Sciatic nerve (tissue), 2 donors: ENCODE results near the gene CIRBP. TPM values are rescaled to one million over a fixed set of nuclear protein-coding genes. Genes with fewer than 3 reads are reported as not detected.
A peak's percentile ranks its signal among the peaks of the same experiment; 100 is the strongest.
"Not testable (repeated sequence)": the region's sequence is repeated elsewhere in the genome, so short reads cannot be mapped to it uniquely, and the experiment has no call there.

ENCODE experiments used
- ATAC-seq: fragments of 200-7000 bp; cut with Tn5 transposase; one replicate; pipeline ENCODE4 v1.9.1; 2020; ENCODE audit warnings: mild to moderate bottlenecking, moderate library complexity
- DNase-seq: peaks from one replicate; pipeline ENCODE4 v3.0.0-alpha.2; 2020; ENCODE audit warnings: low spot score
- intact Hi-C: fragments of 100-400 bp; cut with DNase I; formaldehyde crosslinking; loops from one replicate; pipeline ENCODE4 v1.14.2; 2022
- total RNA-seq: library from RNA; stranded (reverse); fragmentation: NEBNext Ultra II Directional; extraction: Animal tissue kit (Norgen Biotek cat#: 25700); gene quantifications from one replicate; pipeline ENCODE4 v1.2.1, GENCODE V29; 2021
- donor health status: DM: no; HTN: no; CAD: no.
- donor health status: DM: no; HTN: no; CAD: no.

Gene CIRBP
- total RNA-seq, 1 donor from 2014 or later: 550 TPM

DNA sequence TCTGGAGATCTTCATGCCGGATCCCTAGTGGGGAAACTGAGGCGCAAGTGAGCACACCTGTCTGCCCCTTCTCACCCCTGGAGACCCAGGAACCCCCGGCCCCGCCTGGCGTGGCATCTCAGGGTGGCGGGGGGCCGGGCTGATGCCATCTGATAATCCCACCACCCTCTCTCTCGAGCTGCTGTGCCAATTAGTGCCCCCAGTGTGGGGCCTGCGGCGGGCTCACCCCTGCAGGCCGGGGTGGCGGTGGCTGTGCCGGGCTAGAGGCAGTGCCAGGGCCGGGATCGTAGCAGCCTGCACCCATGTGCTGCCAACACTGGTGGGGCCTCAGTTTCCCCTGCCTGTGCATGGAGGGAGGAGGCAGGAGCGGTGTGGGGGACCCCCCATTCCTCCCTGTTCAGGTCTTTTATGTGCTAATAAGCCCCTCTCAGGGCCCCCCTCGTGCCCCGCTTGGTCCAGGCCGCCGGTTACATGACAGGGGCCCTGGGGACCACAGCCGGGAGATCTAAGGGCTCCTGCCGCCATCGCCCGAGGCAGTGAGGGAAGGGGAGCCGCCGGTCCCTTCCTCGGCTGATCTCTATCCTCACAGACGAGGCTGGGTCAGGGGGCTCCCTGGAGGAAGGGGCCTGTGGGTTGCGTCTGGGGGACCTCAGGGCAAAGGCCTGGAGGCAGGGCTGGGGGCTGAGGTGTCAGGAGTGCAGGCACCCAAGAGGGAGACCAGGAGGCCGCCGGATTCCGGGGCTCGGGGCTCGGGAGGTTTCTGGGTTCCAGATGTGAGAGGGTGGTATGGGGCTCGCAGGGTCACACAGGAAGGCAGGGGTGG lies 24.9 kb downstream of the CIRBP start:
- intact Hi-C loops: no loop called here
- ATAC-seq (no peak), DNase-seq (no peak)

DNA sequence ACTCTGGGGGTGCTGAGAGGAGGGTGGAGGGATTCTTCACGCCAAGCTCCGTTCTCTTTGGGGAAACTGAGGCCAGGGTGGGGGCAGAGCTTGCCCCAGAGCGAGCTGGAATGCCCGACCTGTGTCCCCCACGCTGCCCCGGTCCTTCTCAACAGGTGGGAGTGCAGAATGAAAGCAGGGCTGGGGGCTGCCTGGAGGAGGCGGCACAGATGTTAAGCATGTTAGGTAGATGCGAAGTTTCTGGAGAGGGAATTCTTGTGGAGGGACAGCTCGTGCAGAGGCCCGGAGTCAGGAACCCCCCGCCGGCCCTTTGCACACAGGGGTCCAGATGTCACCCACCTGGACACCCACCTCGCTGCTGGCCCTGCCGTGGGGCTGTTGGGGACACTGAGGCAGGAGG lies 25.6 kb downstream of the CIRBP start:
- intact Hi-C loops: no loop called here
- DNase-seq: no peak
- ATAC-seq: no peak

DNA sequence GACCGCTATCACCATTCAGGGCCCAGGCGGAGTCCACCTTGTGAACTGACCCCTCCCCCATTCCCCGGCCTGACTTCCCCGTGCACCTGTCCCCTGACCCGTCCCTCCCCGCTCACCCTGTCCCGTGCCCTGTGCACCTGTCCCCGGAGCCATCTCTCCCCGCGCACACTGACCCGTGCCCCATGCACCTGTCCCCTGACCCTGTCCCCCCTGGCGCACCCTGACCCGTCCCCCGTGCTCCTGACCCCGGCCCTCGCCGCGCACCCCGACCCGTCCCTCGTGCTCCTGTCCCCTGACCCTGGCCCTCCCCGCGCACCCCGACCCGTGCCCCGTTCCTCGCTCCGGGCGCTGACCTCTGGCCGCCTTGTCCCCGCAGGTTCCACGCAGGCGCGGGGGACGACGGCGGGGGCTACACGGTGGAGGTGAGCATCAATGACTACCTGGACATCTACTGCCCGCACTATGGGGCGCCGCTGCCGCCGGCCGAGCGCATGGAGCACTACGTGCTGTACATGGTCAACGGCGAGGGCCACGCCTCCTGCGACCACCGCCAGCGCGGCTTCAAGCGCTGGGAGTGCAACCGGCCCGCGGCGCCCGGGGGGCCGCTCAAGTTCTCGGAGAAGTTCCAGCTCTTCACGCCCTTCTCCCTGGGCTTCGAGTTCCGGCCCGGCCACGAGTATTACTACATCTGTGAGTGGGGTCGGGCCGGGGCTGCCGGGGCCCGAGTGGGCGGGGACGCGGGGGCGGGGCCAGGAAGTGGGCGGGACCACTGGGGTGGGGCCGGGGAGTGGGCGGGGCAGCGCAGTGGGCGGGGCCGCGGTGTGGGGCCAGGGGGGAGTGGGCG lies 26.3 kb downstream of the CIRBP start:
- DNase-seq (peak; percentile 65), ATAC-seq (no peak)
- intact Hi-C loops: no loop called here

- intact Hi-C loops: no loop called here
- ATAC-seq (no peak), DNase-seq (no peak)
These were observed 26.9 kb downstream of the CIRBP start for GRCh38 chr19:1296078-1296477.

GRCh38 chr19:1296575-1297271 lies 27.6 kb downstream of the CIRBP start:
- ATAC-seq: no peak
- peak; percentile 59 for DNase-seq
- intact Hi-C loops: no loop called here

- ATAC-seq (no peak), DNase-seq (no peak)
- intact Hi-C loops: no loop called here
These were observed 29.1 kb downstream of the CIRBP start for GRCh38 chr19:1298235-1298634.

DNA sequence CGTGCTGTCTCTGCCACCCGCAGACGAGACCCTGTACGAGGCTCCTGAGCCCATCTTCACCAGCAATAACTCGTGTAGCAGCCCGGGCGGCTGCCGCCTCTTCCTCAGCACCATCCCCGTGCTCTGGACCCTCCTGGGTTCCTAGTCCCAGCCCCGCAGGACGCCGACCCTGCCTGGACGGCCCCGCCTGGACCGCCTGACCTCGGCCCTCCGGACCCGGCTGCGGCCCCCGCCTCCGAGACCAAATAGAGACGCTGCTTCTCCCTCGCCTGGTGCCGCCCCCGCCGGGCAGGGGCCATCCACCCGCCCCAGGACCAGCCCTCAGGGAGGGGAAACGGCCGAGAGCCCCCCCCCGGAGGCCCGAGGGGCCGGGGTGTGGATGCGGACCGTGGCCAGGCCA lies 30.7 kb downstream of the CIRBP start:
- no peak for DNase-seq
- intact Hi-C loops: no loop called here
- ATAC-seq: no peak

- ATAC-seq: no peak
- intact Hi-C loops: no loop called here
These were observed 31.8 kb downstream of the CIRBP start for GRCh38 chr19:1300744-1301490.

DNA sequence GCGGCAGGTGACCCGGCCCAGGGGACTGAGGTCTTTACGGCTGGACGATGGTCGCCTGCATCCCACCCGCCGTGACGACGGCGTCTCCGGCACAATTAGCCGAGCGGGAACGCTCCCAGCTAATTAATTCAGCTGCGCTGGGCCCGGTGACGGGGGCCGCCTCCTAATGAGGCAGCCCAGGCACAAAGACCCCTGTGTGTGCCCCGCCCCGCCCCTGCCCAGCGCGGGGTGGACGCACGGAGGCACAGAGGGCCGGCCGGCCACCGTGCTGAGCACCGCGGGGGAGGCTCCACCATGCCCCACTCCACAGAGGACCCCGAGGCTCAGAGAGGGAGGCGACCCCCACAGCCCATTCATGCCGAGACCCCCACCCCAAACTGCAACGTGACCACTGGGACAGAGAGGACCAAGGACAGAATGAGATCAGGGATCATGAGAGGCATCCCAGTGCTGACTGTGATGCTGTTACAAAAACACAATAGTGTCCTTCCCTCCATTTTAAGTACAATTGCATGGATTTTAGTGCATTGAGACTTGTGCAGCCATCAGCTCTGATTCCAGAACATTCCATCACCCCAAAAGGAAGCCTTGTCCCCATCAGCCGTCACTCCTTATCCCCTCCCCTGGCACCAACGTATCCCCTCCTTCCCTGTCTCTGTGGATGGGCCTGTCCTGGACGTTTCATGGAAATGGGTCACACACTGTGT lies 33.6 kb downstream of the CIRBP start:
- intact Hi-C loops: no loop called here
- no peak for DNase-seq
- ATAC-seq: peak; percentile 54

More at GRCh38 chr19:1300744-1301490, 31.8 kb downstream of the CIRBP start:
- no peak for DNase-seq

DNA sequence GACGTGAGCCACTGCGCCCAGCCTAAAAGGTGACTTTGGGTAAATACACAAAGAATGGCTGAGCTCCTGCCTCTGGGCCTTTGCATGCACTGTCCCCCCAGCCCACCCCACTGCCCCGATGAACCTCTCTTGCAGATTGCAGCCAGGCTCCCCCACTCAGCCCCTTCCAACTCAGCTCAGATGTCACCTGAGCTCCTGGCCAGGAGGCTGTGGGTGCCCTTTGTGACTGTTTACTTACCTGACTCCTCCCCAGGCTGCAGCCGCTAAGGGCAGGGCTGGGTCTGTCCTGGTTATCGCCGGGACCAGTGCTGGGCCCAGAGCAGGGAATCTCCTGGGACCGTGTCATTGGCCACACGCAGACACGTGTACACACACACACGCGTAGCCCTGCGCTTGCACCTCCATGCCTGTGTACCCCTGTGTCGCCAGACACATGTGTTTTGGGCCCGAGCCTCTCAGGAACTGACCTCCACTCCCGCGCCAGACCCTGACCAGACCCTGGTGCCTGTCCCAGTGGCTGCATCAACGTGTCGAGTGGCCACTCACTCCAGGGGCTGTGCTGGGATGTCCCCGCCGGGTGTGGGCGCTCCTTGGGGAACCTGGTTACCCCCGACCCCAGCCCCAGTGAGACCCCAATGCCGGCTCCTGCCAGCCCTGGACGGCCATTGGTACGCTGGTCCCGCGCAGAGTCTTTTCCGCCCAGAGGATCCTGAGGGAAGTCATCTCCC lies 35.2 kb downstream of the CIRBP start:
- ATAC-seq: no peak
- DNase-seq: no peak
- intact Hi-C loops: no loop called here

DNA sequence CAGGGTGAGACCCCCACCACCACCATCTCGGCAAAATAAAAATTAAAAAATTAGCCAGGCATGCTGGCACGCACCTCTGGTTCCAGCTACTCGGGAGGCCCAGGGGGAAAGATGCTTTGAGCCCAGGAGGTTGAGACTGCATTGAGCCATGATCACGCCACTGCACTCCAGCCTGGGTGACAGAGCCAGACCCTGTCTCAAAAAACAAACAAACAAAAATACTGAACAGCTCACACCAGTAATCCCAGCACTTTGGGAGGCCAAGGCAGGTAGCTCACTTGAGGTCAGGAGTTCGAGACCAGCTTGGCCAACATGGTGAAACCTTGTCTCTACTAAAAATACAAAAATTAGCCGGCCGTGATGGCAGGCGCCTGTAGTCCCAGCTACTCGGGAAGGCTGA lies 36.2 kb downstream of the CIRBP start:
- ATAC-seq, intact Hi-C loops, DNase-seq: not testable (repeated sequence)

GRCh38 chr19:1307320-1307719 lies 38.2 kb downstream of the CIRBP start:
- intact Hi-C loops: no loop called here
- no peak for ATAC-seq
- no peak for DNase-seq

DNA sequence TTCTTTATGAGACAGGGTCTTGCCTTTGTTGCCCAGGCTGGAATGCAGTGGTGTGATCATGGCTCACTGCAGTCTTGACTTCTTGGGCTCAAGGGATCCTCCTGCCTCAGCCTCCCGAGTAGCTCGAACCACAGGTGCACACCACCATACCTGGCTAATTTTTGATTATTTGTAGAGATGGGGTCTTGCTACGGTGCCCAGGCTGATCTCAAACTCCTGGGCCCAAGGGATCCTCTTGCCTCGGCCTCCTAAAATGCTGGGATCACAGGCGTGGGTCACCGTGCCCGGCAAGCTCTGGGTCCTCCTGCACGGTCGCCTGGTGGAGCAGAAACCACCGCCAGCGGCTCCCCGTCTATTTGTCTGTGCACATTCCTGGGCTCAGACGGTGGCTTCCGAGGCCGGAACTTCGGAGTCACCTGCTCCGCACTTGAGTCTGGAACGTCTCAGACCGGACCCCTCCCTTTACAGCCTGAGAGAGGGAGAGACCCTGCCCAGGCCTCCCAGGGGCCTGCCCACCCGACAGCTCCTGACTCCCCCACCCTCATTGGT lies 38.7 kb downstream of the CIRBP start:
- DNase-seq (no peak), ATAC-seq (no peak)
- intact Hi-C loops: no loop called here

GRCh38 chr19:1308718-1309117 lies 39.6 kb downstream of the CIRBP start:
- DNase-seq: no peak
- intact Hi-C loops: no loop called here
- ATAC-seq: no peak

DNA sequence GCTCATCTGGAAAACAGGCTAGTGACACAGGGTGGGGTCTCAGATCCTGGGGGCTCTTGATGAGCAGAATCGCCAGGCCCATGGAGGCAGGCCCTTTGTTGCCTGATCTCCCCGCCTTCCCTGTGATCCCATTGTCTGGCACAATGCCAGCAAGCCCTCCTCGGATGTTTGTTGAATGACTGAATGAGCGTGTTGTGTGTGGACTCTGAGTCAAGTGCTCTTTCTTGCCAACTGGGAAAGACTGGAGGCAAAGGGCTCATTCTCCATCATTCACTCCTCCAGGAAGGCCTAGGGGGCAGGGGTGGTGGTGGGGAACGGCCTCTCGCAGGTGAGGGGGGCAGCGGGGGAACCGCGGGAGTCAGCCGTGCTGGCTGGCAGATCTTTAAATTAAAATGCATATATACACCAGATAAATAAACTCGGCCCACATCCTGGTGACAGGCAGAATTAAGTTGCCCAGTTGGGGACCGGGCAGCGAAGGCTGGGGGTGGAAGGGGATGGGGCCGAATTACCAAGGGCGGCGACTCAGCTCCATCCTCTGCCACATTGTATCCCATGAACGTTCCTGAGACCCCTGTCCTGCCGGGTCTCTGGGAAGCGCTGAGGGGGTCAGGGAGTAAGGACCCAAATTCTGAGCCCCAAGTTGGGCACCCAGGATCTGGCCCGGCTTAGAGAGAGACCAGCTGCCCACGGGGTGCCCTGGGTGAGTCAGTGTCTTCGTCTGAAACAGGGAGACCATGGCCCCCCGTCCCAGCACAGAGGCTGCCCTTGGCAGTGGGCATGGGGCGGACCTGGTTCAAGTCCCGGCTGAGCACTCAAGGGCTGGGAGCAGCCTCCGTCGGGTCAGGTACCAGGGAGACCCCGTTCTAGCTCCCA lies 41.1 kb downstream of the CIRBP start:
- ATAC-seq (no peak), DNase-seq (no peak)
- intact Hi-C loops: no loop called here

DNA sequence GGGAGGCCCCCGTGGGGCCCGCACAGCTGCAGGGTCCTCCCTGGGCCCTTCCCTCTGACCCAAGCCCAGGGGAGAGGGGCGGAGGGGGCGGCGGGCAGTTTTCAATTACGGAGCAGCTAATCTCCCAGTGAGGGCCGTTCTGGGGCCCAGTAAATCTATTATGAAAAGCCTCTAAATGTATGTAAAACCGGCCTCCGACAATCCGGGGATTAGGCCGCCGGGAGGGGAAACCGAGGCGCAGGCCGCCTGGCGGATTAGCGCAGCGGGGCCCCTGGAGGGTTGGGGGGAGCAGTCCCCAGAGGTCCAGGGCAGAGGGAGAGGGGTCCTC lies 41.7 kb downstream of the CIRBP start:
- ATAC-seq: no peak
- no peak for DNase-seq
- intact Hi-C loops: no loop called here
